NOMO-1 treated with dmso at 0.1 percent for 144 hours (cell line): ENCODE results near the gene ISL1.

Source experiments
- DNase-seq: peaks from one replicate; lab custom pipeline; 2025; ENCODE audit not compliant: unreplicated experiment; lab: John Stamatoyannopoulos, UW

Gene ISL1

GRCh38 chr5:51383131-51384121, at the start of gene ISL1:
Gene ISL1 (plus strand): TSS chr5:51383448. CDS start chr5:51383672, 224 bp downstream.
- DNase-seq, result no peak

DNA sequence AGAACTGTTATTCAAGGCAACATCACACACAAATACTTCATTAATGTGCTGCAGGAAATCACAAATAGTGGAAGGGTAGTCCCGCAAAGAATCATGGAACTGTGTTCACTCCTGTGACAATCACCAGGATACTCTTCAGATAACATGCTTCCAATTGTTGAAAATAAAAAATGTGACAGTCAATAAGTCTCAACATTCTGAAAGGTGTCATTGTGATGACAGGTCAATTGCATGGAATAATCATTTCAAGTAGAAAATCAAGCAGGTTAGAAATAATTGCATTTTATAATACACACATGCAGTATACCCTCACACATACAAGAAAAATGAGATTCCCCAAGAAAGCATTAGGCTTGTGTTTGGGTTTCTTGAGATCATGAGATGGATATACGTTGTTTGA, 46.4 kb upstream of the ISL1 start:
- no peak for DNase-seq

DNA sequence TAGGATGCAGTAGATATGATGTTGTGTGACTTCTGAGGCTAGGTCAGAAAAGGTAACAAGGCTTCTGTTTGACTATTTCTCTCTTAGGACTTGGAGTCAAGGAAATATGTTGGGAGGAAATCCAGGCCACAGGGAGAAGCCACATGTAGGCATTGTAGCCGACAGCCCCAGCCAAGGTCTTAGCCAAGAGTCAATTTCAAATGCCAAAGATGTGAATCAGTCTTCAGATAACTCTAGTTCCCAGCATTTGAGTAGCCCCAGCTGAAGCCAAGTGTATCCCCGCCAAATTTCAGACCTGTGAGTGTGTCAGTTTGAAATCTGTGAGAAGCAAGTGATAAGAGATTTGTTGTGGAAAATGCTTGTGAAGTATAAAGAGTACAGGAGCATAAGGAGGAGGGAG, 38.1 kb upstream of the ISL1 start:
- no peak for DNase-seq

- no peak for DNase-seq
These were observed 36.1 kb upstream of the ISL1 start for GRCh38 chr5:51347157-51347556.

GRCh38 chr5:51347704-51348103, 35.5 kb upstream of the ISL1 start:
- no peak for DNase-seq

DNA sequence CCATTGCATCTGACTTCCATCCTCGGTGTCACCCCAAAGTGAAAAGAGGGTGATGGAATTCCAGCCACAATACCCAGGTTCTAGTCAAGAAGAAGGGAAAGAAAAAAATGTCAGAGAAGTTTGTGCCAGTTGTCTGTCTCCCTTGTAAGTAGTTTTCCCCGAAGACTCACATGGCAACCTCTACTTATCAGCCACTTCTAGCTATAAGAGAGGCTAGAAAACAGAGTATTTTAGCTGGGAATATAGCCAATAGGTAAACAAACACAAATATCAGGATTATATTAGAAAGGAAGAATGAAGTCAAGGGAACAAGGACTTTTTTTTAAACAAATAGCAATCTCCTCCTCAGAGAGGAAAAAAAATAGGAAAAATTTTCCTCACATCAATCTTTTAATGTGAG, 12.2 kb upstream of the ISL1 start:
- DNase-seq, result no peak

- no peak for DNase-seq
These were observed 9.2 kb upstream of the ISL1 start for GRCh38 chr5:51373880-51374523.

- no peak for DNase-seq
These were observed 8.2 kb upstream of the ISL1 start for GRCh38 chr5:51375084-51375483.

GRCh38 chr5:51376509-51376908, 6.7 kb upstream of the ISL1 start:
- DNase-seq, result no peak

GRCh38 chr5:51377151-51378060, 5.8 kb upstream of the ISL1 start:
- no peak for DNase-seq

GRCh38 chr5:51378061-51378409, 5.2 kb upstream of the ISL1 start:
- no peak for DNase-seq

- no peak for DNase-seq
These were observed 4.6 kb upstream of the ISL1 start for GRCh38 chr5:51378448-51379330.

DNA sequence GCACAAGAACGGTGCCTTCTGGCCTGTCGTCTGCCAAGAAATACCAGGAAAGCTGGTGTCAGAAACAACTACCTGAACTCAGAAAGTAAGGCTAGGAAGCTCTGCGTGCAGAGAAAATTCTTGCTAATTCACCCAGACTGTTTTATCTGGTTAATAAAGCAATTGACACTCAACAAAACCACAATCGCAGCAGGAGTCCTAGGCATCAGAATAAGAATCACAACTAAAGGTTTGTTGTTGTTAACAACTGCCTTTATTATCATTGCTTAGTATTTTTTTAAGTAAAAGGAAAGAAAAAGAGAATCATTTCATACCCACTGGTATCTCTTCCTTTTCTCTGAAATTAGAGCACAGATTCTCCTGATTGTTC, 3.9 kb upstream of the ISL1 start:
- no peak for DNase-seq

DNA sequence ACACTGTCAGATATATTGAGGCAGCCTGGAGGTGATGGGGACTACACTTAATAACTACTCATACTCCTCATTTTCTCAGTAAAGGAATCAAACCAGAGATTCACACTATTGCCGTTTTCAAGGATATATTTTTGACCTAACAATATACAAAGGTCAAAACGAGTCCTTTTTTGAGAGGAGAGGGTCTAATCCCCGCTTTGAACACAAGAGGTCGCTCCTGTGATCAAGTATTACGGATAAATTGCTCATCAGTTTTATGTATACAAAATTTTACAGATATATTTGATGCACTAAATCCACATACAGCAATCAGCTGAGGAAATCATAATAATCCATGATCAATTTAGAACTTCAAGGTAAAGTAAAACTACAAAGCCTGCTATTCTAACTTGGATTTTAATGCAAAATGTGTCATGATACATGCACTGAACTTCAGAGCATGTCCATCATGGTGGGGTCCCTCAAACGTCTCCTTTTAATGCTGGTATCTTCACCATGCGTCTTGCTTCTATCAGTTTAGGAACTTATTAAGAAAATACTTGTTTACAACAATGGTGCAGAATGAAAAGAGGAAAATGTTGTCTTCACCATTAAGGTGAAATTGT, 2.5 kb upstream of the ISL1 start:
- no peak for DNase-seq

DNA sequence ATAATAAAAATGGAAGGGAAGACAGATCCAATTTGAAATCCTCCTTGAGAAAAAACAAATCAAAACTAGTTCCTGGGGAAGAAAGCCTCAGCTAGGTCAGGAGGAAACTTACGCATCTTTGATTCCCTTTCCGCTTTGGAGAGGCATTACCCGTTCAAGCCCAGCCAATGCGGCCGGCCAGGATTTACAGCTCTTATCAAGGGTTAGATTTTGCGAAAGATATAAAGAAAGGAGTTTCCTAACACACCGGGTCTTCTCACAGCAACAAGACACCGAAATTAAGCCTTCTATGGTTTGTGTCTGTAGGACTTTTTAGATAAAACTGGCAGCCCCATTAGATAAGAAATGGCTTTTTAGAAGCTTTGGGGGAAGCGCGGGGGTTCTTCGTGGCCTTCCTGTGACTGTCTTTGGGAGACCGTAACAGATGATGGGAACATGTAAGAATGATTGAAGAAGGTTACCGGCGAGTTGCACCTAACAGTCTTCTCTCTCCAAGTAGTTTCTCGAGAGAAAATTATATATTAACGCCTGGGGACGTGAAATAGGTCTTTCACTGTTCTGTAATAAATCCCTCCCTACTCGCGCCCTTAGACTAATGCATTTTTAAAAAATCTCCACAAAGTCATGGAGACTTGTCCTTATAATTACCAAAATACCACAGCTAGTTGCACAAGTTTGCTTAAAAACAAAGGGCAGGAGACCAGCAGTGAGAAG, 1.3 kb upstream of the ISL1 start:
- DNase-seq, result no peak

GRCh38 chr5:51382521-51383130, 622 bp upstream of the ISL1 start:
- DNase-seq, result no peak

- DNase-seq, result no peak
These were observed 1.1 kb downstream of the ISL1 start for GRCh38 chr5:51384281-51384840.

- DNase-seq, result no peak
These were observed 2.0 kb downstream of the ISL1 start for GRCh38 chr5:51385216-51385615.
